ENCODE measurements around the gene OXSR1.

- TF ChIP-seq CTCF (IDR thresholded peaks at IDR 0.05; ENCODE audit: low read depth, low read length): no peak
- TF ChIP-seq EZH2phosphoT487 (IDR thresholded peaks at IDR 0.05; ENCODE audit: low read depth): no peak
Observed at GRCh38 chr3:38130631-38131065, 34.7 kb upstream of the OXSR1 start.
